ENCODE results near the gene CDKN2AIP. TPM values are rescaled to one million over a fixed set of nuclear protein-coding genes. Genes with fewer than 3 reads are reported as not detected.
"Not testable (repeated sequence)": the region's sequence is repeated elsewhere in the genome, so short reads cannot be mapped to it uniquely, and the experiment has no call there.

Gene CDKN2AIP
- total RNA-seq, 8 experiments from 2014 or later = 14.3 to 35.0 (median 26.9) TPM

GRCh38 chr4:183465879-183466278 lies 21.4 kb downstream of the CDKN2AIP start:
- H3K27ac ChIP-seq; H3K4me1 ChIP-seq (replicated peaks in 1 of 2); in situ Hi-C loops (cut with MboI; ENCODE audit: low pct_unique_long_range_greater_than_20kb in 2 of 9, low sequenced_read_pairs in 9 of 9, unreplicated experiment in 9 of 9); ATAC-seq (replicated peaks in 6 of 8); H3K4me3 ChIP-seq: not testable (repeated sequence)
- 17 to 100% (median 33%) methylated on average over 1 to 5 of the region's 5 CpGs; no CpG with 5 or more reads in 3 of the 10 experiments for whole genome bisulfite sequencing, 10 experiments

DNA sequence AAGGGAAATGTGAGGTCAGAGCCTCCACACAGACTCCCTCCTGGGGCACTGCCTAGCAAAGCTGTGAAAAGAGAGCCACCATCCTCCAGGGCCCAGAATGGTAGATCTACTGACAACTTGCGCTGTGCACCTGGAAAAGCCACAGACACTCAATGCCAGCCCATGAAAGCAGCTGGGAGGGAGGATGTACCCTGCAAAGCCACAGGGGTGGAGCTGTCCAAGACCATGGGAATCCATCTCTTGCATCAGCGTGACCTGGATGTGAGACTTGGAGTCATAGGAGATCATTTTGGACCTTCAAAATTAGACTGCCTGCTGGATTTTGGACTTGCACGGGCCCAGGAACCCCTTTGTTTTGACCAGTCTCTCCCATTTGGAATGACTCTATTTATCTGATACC lies 22.8 kb downstream of the CDKN2AIP start:
- Histone ChIP-seq H3K4me3 (no peak overlapping the region), H3K4me1 (replicated peaks in 1 of 2) (no peaks in the 10 kb centered on the region), H3K27ac (no peak overlapping the region)
- WGBS, 10 experiments = 67 to 100% (median 100%) methylated on average over 1 to 3 of the region's 3 CpGs; no CpG with 5 or more reads in 5 of the 10 experiments
- no peak for ATAC-seq (replicated peaks in 6 of 8)
- in situ Hi-C loops (cut with MboI; ENCODE audit: low pct_unique_long_range_greater_than_20kb in 2 of 9, low sequenced_read_pairs in 9 of 9, unreplicated experiment in 9 of 9) = no loop called here

DNA sequence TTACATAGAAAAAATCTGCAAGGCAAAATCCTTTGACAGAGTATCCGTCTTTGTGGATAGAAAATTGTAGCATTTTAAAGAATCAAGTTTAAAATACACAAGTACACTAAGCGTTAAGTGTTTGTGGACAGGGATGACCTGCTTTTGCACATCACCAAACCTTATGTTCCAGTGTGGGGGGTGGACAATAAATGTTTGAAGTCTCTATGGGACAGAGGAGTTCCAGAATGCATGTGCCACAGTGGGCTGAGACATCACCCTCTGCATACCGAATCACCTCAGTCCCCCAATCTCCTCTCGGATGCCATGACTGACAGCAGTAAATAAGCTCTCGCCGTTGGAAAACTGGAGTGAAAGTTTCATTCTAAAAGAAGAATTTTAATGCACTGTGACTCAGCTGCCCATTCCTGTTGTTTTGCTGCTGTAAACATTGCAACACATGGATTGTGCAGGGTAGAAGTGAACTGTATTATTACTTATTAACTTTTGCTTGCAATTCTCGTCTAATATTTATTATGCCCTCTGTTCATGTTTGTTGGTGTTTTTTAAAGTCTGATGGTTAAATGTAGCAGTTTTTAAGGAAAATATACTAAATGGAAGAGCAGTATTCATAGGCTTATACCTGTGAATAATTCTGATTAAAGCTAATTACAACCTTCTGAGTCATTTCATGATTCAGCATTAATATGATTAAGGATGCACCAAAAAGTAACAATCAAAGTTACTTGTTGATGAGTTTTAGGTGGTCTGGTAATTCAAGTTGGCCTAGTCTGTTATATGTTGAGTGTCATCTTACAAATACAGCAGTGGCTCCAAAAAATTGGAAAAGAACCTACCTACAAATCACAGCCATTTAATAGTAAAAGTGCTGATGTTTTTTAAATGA lies 24.0 kb downstream of the CDKN2AIP start:
- ATAC-seq (replicated peaks in 6 of 8) = peak in 2 of 8 experiments; percentile 20 to 29

GRCh38 chr4:183469285-183469684 lies 24.8 kb downstream of the CDKN2AIP start:
- in situ Hi-C loops (cut with MboI; ENCODE audit: low pct_unique_long_range_greater_than_20kb in 2 of 9, low sequenced_read_pairs in 9 of 9, unreplicated experiment in 9 of 9) = no loop called here
- Histone ChIP-seq H3K27ac (no peak overlapping the region), H3K4me3 (no peak overlapping the region), H3K4me1 (replicated peaks in 1 of 2) (no peaks in the 10 kb centered on the region)
- 23 to 100% (median 88%) methylated on average over 1 of the region's 1 CpG; no CpG with 5 or more reads in 1 of the 10 experiments for WGBS, 10 experiments
- no peak for ATAC-seq (replicated peaks in 6 of 8)

More for the DNA sequence above, 24.0 kb downstream of the CDKN2AIP start:
- H3K27ac ChIP-seq = no peak overlapping the region
- 33 to 83% (median 61%) methylated on average over 1 to 7 of the region's 7 CpGs for WGBS, 10 experiments
- in situ Hi-C loops (cut with MboI; ENCODE audit: low pct_unique_long_range_greater_than_20kb in 2 of 9, low sequenced_read_pairs in 9 of 9, unreplicated experiment in 9 of 9) = no loop called here
- H3K4me1 ChIP-seq (replicated peaks in 1 of 2) = no peaks in the 10 kb centered on the region
- H3K4me3 ChIP-seq = no peak overlapping the region

GRCh38 chr4:183469936-183470335 lies 25.5 kb downstream of the CDKN2AIP start:
- 50 to 100% (median 94%) methylated on average over 1 to 2 of the region's 2 CpGs for WGBS, 10 experiments
- H3K4me1 ChIP-seq (replicated peaks in 1 of 2) = no peaks in the 10 kb centered on the region
- ATAC-seq (replicated peaks in 6 of 8) = no peak
- H3K4me3 ChIP-seq = no peak overlapping the region
- no peak overlapping the region for H3K27ac ChIP-seq
- in situ Hi-C loops (cut with MboI; ENCODE audit: low pct_unique_long_range_greater_than_20kb in 2 of 9, low sequenced_read_pairs in 9 of 9, unreplicated experiment in 9 of 9) = no loop called here

DNA sequence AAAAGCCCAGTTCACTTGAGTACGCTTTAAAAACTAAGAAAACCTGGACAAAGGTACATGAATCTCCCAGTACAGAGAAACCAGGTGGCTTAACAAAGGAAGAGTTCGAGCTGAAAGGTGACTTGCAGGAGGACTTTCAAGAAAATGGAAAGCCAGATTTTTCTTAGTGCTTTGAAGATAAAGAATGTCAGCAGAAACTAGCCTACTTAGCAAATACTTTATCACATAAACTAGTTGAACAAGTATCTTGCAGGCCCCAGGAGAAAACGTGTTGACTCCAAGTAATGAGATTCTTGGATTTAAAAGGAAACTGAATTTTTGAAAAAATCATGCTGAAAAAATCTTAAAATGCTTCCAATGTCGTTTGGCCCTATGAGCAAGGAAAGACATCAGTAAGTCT lies 26.4 kb downstream of the CDKN2AIP start:
- Histone ChIP-seq H3K27ac (no peak overlapping the region), H3K4me1 (replicated peaks in 1 of 2) (no peaks in the 10 kb centered on the region), H3K4me3 (no peak overlapping the region)
- 39 to 100% (median 67%) methylated on average over 1 to 4 of the region's 4 CpGs for WGBS, 10 experiments
- ATAC-seq (replicated peaks in 6 of 8) = no peak
- in situ Hi-C loops (cut with MboI; ENCODE audit: low pct_unique_long_range_greater_than_20kb in 2 of 9, low sequenced_read_pairs in 9 of 9, unreplicated experiment in 9 of 9) = no loop called here

GRCh38 chr4:183471946-183472708 lies 27.7 kb downstream of the CDKN2AIP start:
- H3K27ac ChIP-seq = no peak overlapping the region
- in situ Hi-C loops (cut with MboI; ENCODE audit: low pct_unique_long_range_greater_than_20kb in 2 of 9, low sequenced_read_pairs in 9 of 9, unreplicated experiment in 9 of 9) = no loop called here
- no peak overlapping the region for H3K4me3 ChIP-seq
- H3K4me1 ChIP-seq (replicated peaks in 1 of 2) = no peaks in the 10 kb centered on the region
- ATAC-seq (replicated peaks in 6 of 8) = peak; percentile 60 to 90 (median 80)
- 26 to 62% (median 46%) methylated on average over 5 to 12 of the region's 12 CpGs for WGBS, 10 experiments

DNA sequence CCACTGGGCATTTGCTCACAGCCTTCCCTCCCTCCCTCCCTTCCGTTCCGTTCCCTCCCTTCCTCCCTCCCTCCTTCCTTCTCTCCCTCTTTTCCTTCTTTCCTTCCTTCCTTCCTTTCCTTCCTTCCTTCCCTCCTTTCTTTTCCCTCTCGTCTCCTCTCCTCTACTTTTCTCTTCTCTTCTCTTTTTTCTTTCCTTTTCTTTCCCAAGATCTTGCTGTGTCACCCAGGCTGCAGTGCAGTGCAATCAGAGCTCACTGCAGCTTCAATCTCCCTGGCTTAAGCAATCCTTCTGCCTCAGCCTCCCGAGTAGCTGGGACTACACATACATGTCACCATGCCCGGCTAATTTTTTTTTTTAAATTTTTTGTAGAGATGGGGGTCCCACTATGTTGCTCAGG lies 33.7 kb downstream of the CDKN2AIP start:
- no peaks in the 10 kb centered on the region for H3K4me1 ChIP-seq (replicated peaks in 1 of 2)
- in situ Hi-C loops (cut with MboI; ENCODE audit: low pct_unique_long_range_greater_than_20kb in 2 of 9, low sequenced_read_pairs in 9 of 9, unreplicated experiment in 9 of 9) = loop anchor here in 6 of 9 experiments (25.0 kb wide), 3 partner anchors 159 to 684 kb away; partner anchors contain the start of genes RWDD4 (in 4 of the 6) and TRAPPC11 (in 4 of the 6)
- ATAC-seq (replicated peaks in 6 of 8) = no peak
- WGBS, 10 experiments = 3 to 69% (median 36%) methylated on average over 1 to 5 of the region's 5 CpGs; no CpG with 5 or more reads in 2 of the 10 experiments
- H3K4me3 ChIP-seq = no peak overlapping the region
- no peak overlapping the region for H3K27ac ChIP-seq

DNA sequence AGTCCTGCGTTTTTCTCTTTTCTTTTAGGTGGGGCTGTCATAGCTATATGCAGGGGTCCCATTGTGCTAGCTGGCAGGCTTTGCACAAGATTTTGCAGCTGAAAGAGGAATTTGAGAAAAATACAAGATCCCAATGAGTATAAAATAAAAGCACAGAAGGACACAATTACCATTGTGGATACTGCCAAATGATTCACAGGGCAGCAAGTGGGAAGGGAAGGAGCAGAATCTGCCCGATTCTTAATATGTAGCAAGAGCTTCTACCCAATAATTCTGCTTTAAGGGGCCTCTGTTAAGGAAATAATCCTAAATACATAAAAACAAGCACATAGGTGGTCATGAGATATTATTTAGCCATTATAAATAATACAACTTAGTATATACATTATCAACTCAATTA lies 34.5 kb downstream of the CDKN2AIP start:
- in situ Hi-C loops (cut with MboI; ENCODE audit: low pct_unique_long_range_greater_than_20kb in 2 of 9, low sequenced_read_pairs in 9 of 9, unreplicated experiment in 9 of 9) = loop anchor here in 6 of 9 experiments (25.0 kb wide), 3 partner anchors 158 to 683 kb away; partner anchors contain the start of genes RWDD4 (in 4 of the 6) and TRAPPC11 (in 4 of the 6)
- Histone ChIP-seq H3K4me3 (no peak overlapping the region), H3K4me1 (replicated peaks in 1 of 2) (no peaks in the 10 kb centered on the region), H3K27ac (no peak overlapping the region)
- WGBS, 10 experiments = 0 to 100% (median 43%) methylated on average over 1 to 2 of the region's 2 CpGs; no CpG with 5 or more reads in 1 of the 10 experiments
- ATAC-seq (replicated peaks in 6 of 8) = no peak

DNA sequence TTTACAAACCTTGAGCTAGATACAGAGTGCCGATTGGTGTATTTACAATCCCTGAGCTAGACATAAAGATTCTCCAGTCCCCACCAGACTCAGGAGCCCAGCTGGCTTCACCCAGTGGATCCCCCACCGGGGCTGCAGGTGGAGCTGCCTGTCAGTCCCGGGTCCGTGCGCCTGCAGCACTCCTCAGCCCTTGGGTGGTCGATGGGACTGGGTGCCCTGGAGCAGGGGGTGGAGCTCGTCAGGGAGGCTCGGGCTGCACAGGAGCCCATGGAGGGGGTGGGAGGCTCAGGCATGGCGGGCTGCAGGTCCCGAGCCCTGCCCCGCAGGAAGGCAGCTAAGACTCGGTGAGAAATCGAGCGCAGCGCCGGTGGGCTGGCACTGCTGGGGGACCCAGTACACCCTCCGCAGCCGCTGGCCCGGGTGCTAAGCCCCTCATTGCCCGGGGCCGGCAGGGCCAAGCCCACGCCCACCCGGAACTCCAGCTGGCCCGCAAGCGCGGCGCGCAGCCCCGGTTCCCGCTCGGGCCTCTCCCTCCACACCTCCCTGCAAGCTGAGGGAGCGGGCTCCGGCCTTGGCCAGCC lies 38.2 kb downstream of the CDKN2AIP start:
- not testable (repeated sequence) for H3K4me1 ChIP-seq (replicated peaks in 1 of 2); H3K4me3 ChIP-seq; ATAC-seq (replicated peaks in 6 of 8); H3K27ac ChIP-seq
- 90% methylated on average over 2 of the region's 33 CpGs; no CpG with 5 or more reads in 9 of the 10 experiments for WGBS, 10 experiments
- in situ Hi-C loops (cut with MboI; ENCODE audit: low pct_unique_long_range_greater_than_20kb in 2 of 9, low sequenced_read_pairs in 9 of 9, unreplicated experiment in 9 of 9) = loop anchor here in 6 of 9 experiments (25.0 kb wide), 3 partner anchors 155 to 680 kb away; partner anchors contain the start of genes RWDD4 (in 4 of the 6) and TRAPPC11 (in 4 of the 6)

DNA sequence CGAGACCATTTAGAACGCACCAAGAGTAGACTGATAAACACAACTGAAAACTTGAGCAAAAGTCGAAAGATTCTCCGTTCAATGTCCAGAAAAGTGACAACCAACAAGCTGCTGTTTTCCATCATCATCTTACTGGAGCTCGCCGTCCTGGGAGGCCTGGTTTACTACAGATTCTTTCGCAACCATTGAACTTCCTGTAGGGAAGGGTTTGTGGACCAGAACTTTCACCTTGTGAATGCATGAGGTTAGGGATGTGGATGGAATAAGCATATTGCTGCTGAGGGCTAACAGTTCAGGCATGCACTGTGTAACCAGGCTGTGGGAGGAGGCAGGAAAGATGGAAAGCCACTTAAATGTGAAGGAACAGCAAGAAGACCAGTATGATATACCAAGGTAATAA lies 39.6 kb downstream of the CDKN2AIP start:
- no peak for ATAC-seq (replicated peaks in 6 of 8)
- Histone ChIP-seq H3K4me1 (replicated peaks in 1 of 2) (no peaks in the 10 kb centered on the region), H3K4me3 (no peak overlapping the region), H3K27ac (no peak overlapping the region)
- 60 to 100% (median 95%) methylated on average over 1 to 7 of the region's 7 CpGs; no CpG with 5 or more reads in 1 of the 10 experiments for WGBS, 10 experiments
- in situ Hi-C loops (cut with MboI; ENCODE audit: low pct_unique_long_range_greater_than_20kb in 2 of 9, low sequenced_read_pairs in 9 of 9, unreplicated experiment in 9 of 9) = loop anchor here in 6 of 9 experiments (25.0 kb wide), 3 partner anchors 153 to 678 kb away; partner anchors contain the start of genes RWDD4 (in 4 of the 6) and TRAPPC11 (in 4 of the 6)

GRCh38 chr4:183485411-183486160 lies 41.1 kb downstream of the CDKN2AIP start:
- in situ Hi-C loops (cut with MboI; ENCODE audit: low pct_unique_long_range_greater_than_20kb in 2 of 9, low sequenced_read_pairs in 9 of 9, unreplicated experiment in 9 of 9) = loop anchor here in 6 of 9 experiments (25.0 kb wide), 3 partner anchors 152 to 677 kb away; partner anchors contain the start of genes RWDD4 (in 4 of the 6) and TRAPPC11 (in 4 of the 6)
- peak in 2 of 8 experiments; percentile 39 to 48 for ATAC-seq (replicated peaks in 6 of 8)
- 8 to 100% (median 78%) methylated on average over 1 to 10 of the region's 11 CpGs for WGBS, 10 experiments
- Histone ChIP-seq H3K4me3 (no peak overlapping the region), H3K27ac (no peak overlapping the region), H3K4me1 (replicated peaks in 1 of 2) (no peaks in the 10 kb centered on the region)

All from motor neuron (in vitro differentiated cells).